HEK293 (cell line): ENCODE data around the gene TEC.

ENCODE experiments used
- CTCF ChIA-PET: fragments of 350-600 bp; formaldehyde crosslinking; extraction: SDS; loops from one replicate; lab custom pipeline; 2021; ENCODE audit warnings: antibody characterized with exemption; lab: Yijun Ruan, JAX
- POLR2A ChIA-PET: fragments of 300-600 bp; formaldehyde crosslinking; extraction: SDS; loops from one replicate; lab custom pipeline; 2020; ENCODE audit warnings: antibody characterized with exemption, inconsistent platforms; lab: Yijun Ruan, JAX
- H3K27ac ChIP-seq: fragments of 200-500 bp; sonication (Bioruptor generic); 2 replicates; pipeline ENCODE4 v1.5.1; 2014; ENCODE audit warnings: low read depth, low read length, control low read depth, inconsistent platforms; ENCODE audit errors: extremely low read depth
- H3K36me3 ChIP-seq, 2 experiments: fragments of 200-500 bp in 1 of 2; sonication (Bioruptor generic) in 1 of 2; 1 replicate in 1 of 2; 2 replicates in 1 of 2; pipeline ENCODE4 v1.5.1; 2014 to 2017; ENCODE audit warnings: inconsistent platforms in 2 of 2, low read length in 2 of 2; ENCODE audit not compliant: control insufficient read depth in 2 of 2, insufficient read depth in 1 of 2
- H3K4me1 ChIP-seq: fragments of 200-500 bp; sonication (Bioruptor generic); 2 replicates; pipeline ENCODE4 v1.5.1; 2014; ENCODE audit warnings: mild to moderate bottlenecking, low read length, inconsistent platforms; ENCODE audit not compliant: control insufficient read depth, insufficient read depth
- H3K4me3 ChIP-seq: 2 replicates; pipeline ENCODE4 v1.5.1; 2011; ENCODE audit warnings: low read depth, mild to moderate bottlenecking, control low read depth, low read length, moderate library complexity
- H3K9me3 ChIP-seq: fragments of 200-500 bp; sonication (Bioruptor generic); 2 replicates; pipeline ENCODE4 v1.5.1; 2014; ENCODE audit warnings: low read depth, low read length, inconsistent platforms; ENCODE audit not compliant: control insufficient read depth, insufficient read depth
- FEZF1 ChIP-seq: fragments of 450-650 bp; formaldehyde crosslinking; IDR thresholded peaks from 2 replicates; pipeline ENCODE4 v1.5.1; 2016; ENCODE audit warnings: missing biosample characterization, missing genetic modification characterization
- GFI1B ChIP-seq: fragments of 450-650 bp; formaldehyde crosslinking; IDR thresholded peaks from 2 replicates; pipeline ENCODE4 v1.5.1; 2016; ENCODE audit warnings: missing biosample characterization, missing genetic modification characterization
- HOXA7 ChIP-seq: sonication (generic); formaldehyde crosslinking; IDR thresholded peaks from 2 replicates; pipeline ENCODE4 v1.8.1; 2022; ENCODE audit warnings: missing genetic modification reagents, borderline replicate concordance
- KLF1 ChIP-seq: fragments of 450-650 bp; formaldehyde crosslinking; IDR thresholded peaks from 2 replicates; pipeline ENCODE4 v1.5.1; 2016; ENCODE audit warnings: missing biosample characterization, missing genetic modification characterization
- KLF8 ChIP-seq: fragments of 450-650 bp; formaldehyde crosslinking; IDR thresholded peaks from 2 replicates; pipeline ENCODE4 v1.5.1; 2016; ENCODE audit warnings: missing biosample characterization, missing genetic modification characterization
- MEIS1 ChIP-seq: sonication (generic); formaldehyde crosslinking; IDR thresholded peaks from 2 replicates; pipeline ENCODE4 v1.8.1; 2022; ENCODE audit warnings: missing genetic modification reagents, mild to moderate bottlenecking, borderline replicate concordance
- RBAK ChIP-seq: fragments of 450-650 bp; formaldehyde crosslinking; IDR thresholded peaks from 2 replicates; pipeline ENCODE4 v1.5.1; 2016; ENCODE audit warnings: missing biosample characterization, missing genetic modification characterization
- SCRT1 ChIP-seq: fragments of 450-650 bp; formaldehyde crosslinking; IDR thresholded peaks from 2 replicates; pipeline ENCODE4 v1.5.1; 2016; ENCODE audit warnings: missing biosample characterization, missing genetic modification characterization, borderline replicate concordance
- ZBTB21 ChIP-seq: fragments of 450-650 bp; formaldehyde crosslinking; IDR thresholded peaks from 2 replicates; pipeline ENCODE4 v1.5.1; 2017; ENCODE audit warnings: missing biosample characterization, missing genetic modification characterization
- ZNF140 ChIP-seq: fragments of 450-650 bp; formaldehyde crosslinking; IDR thresholded peaks from 2 replicates; pipeline ENCODE4 v1.5.1; 2016; ENCODE audit warnings: missing biosample characterization, missing genetic modification characterization
- ZNF19 ChIP-seq: fragments of 450-650 bp; formaldehyde crosslinking; IDR thresholded peaks from 2 replicates; pipeline ENCODE4; 2016; ENCODE audit warnings: missing biosample characterization, missing genetic modification characterization, low read depth
- ZNF2 ChIP-seq: fragments of 450-650 bp; formaldehyde crosslinking; IDR thresholded peaks from 2 replicates; pipeline ENCODE4 v1.5.1; 2016; ENCODE audit warnings: missing biosample characterization, missing genetic modification characterization
- ZNF223 ChIP-seq: fragments of 450-650 bp; formaldehyde crosslinking; IDR thresholded peaks from 2 replicates; pipeline ENCODE4 v1.5.1; 2016; ENCODE audit warnings: missing biosample characterization, missing genetic modification characterization
- ZNF292 ChIP-seq: fragments of 450-650 bp; formaldehyde crosslinking; IDR thresholded peaks from 2 replicates; pipeline ENCODE4 v1.5.1; 2016; ENCODE audit warnings: low read depth, missing biosample characterization, missing genetic modification characterization, borderline replicate concordance
- ZNF354C ChIP-seq: fragments of 450-650 bp; formaldehyde crosslinking; IDR thresholded peaks from 2 replicates; pipeline ENCODE4 v1.5.1; 2016; ENCODE audit warnings: missing biosample characterization, missing genetic modification characterization, low read depth, borderline replicate concordance
- ZNF394 ChIP-seq: fragments of 450-650 bp; formaldehyde crosslinking; IDR thresholded peaks from 2 replicates; pipeline ENCODE4 v1.5.1; 2016; ENCODE audit warnings: missing biosample characterization, missing genetic modification characterization, mild to moderate bottlenecking, moderate library complexity, borderline replicate concordance
- ZNF610 ChIP-seq: fragments of 450-650 bp; formaldehyde crosslinking; IDR thresholded peaks from 2 replicates; pipeline ENCODE4 v1.5.1; 2016; ENCODE audit warnings: missing biosample characterization, missing genetic modification characterization, borderline replicate concordance
- ZNF654 ChIP-seq: fragments of 450-650 bp; formaldehyde crosslinking; IDR thresholded peaks from 2 replicates; pipeline ENCODE4 v1.5.1; 2016; ENCODE audit warnings: low read depth, missing biosample characterization, missing genetic modification characterization
- ZNF837 ChIP-seq: fragments of 450-650 bp; formaldehyde crosslinking; IDR thresholded peaks from 2 replicates; pipeline ENCODE4 v1.5.1; 2016; ENCODE audit warnings: missing biosample characterization, missing genetic modification characterization
- ZSCAN30 ChIP-seq: fragments of 450-650 bp; IDR thresholded peaks from 2 replicates; pipeline ENCODE4 v1.5.1; 2018; ENCODE audit warnings: missing biosample characterization, mild to moderate bottlenecking, missing genetic modification characterization, moderate library complexity
- TF ChIP-seq, protein P1 (sequence below): fragments of 450-650 bp; formaldehyde crosslinking; IDR thresholded peaks from 2 replicates; pipeline ENCODE4 v1.5.0; 2017; ENCODE audit warnings: missing biosample characterization, missing genetic modification characterization, borderline replicate concordance
- TF ChIP-seq, protein P2 (sequence below): fragments of 450-650 bp; formaldehyde crosslinking; IDR thresholded peaks from 2 replicates; pipeline ENCODE4 v1.5.1; 2016; ENCODE audit warnings: missing biosample characterization, missing genetic modification characterization
- TF ChIP-seq, protein P3 (sequence below): fragments of 450-650 bp; IDR thresholded peaks from 2 replicates; pipeline ENCODE4 v1.5.1; 2018; ENCODE audit warnings: missing biosample characterization, mild to moderate bottlenecking, missing genetic modification characterization
- TF ChIP-seq, protein P4 (sequence below): fragments of 450-650 bp; formaldehyde crosslinking; IDR thresholded peaks from 2 replicates; pipeline ENCODE4 v1.5.1; 2016; ENCODE audit warnings: missing biosample characterization, missing genetic modification characterization, borderline replicate concordance
- TF ChIP-seq, protein P5 (sequence below): fragments of 450-650 bp; formaldehyde crosslinking; IDR thresholded peaks from 2 replicates; pipeline ENCODE4 v1.5.1; 2016; ENCODE audit warnings: missing biosample characterization, missing genetic modification characterization, borderline replicate concordance

Gene TEC

DNA sequence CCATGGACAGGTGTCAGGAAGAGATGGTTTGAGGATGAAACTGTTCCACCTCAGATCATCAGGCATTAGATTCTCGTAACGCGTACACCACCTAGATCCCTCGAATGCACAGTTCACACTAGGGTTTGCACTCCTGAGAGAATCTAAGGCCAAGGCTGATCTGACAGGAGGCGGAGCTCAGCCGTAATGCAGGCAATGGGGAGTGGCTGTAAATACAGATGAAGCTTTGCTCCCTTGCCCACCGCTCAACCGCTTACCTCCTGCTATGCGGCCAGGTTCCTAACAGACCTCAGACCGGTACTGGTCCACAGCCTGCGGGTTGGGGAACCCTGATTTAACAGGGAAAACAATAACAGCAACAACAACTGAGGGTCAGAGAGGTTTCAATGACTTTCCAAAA lies 2.0 kb upstream of the TEC start:
- CTCF ChIA-PET = no interaction called here
- TF ChIP-seq, protein P1, sequence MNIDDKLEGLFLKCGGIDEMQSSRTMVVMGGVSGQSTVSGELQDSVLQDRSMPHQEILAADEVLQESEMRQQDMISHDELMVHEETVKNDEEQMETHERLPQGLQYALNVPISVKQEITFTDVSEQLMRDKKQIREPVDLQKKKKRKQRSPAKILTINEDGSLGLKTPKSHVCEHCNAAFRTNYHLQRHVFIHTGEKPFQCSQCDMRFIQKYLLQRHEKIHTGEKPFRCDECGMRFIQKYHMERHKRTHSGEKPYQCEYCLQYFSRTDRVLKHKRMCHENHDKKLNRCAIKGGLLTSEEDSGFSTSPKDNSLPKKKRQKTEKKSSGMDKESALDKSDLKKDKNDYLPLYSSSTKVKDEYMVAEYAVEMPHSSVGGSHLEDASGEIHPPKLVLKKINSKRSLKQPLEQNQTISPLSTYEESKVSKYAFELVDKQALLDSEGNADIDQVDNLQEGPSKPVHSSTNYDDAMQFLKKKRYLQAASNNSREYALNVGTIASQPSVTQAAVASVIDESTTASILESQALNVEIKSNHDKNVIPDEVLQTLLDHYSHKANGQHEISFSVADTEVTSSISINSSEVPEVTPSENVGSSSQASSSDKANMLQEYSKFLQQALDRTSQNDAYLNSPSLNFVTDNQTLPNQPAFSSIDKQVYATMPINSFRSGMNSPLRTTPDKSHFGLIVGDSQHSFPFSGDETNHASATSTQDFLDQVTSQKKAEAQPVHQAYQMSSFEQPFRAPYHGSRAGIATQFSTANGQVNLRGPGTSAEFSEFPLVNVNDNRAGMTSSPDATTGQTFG (tag by site-specific recombination) = no peak
- TF ChIP-seq ZNF2 (no peak), ZNF292 (tag by site-specific recombination) (no peak), ZNF19 (tag by site-specific recombination) (no peak), RBAK (tag by site-specific recombination) (no peak), ZNF354C (no peak), ZNF610 (no peak), MEIS1 (no peak)
- TF ChIP-seq, protein P2, sequence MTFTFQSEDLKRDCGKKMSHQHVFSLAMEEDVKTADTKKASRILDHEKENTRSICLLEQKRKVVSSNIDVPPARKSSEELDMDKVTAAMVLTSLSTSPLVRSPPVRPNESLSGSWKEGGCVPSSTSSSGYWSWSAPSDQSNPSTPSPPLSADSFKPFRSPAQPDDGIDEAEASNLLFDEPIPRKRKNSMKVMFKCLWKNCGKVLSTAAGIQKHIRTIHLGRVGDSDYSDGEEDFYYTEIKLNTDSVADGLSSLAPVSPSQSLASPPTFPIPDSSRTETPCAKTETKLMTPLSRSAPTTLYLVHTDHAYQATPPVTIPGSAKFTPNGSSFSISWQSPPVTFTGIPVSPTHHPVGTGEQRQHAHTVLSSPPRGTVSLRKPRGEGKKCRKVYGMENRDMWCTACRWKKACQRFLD (tag by site-specific recombination) = no peak
- POLR2A ChIA-PET = no interaction called here
- Histone ChIP-seq H3K4me1 (no peaks in the 10 kb centered on the region), H3K27ac (no peak overlapping the region), H3K36me3 (no peaks in the 10 kb centered on the region), H3K9me3 (no peaks in the 10 kb centered on the region), H3K4me3 (no peak overlapping the region)

DNA sequence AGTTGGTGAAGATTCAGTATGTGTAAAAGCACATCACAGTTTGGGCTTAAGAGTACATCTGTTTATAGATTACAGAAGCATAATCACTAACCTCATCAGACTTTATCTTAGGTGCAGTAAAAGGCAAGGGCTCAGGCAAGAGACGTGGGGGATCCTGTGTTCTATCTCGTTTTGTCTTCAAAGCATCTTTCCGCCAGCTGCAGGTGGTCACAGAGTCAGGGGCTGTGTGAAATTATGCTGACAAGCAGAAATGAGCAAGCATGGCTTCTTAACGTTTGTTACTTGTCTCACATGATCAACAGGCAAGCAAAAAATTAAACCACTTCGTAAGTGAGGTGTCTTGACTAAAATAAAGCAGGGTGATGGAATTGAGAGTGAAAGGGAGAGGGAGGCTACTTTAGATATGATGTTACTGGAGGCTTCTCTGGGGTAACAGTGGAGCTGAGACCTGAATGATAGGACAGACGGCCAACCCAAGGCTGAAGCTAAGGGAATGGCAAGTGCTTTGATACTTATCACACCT lies 1.4 kb upstream of the TEC start:
- POLR2A ChIA-PET = no interaction called here
- Histone ChIP-seq H3K27ac (no peak overlapping the region), H3K36me3 (no peaks in the 10 kb centered on the region), H3K4me3 (no peak overlapping the region), H3K9me3 (no peaks in the 10 kb centered on the region), H3K4me1 (no peaks in the 10 kb centered on the region)
- CTCF ChIA-PET = no interaction called here
- no peak for TF ChIP-seq ZNF394 (tag by site-specific recombination)
- no peak for TF ChIP-seq SCRT1
- TF ChIP-seq KLF1 (tag by site-specific recombination) = no peak
- TF ChIP-seq, protein P3, sequence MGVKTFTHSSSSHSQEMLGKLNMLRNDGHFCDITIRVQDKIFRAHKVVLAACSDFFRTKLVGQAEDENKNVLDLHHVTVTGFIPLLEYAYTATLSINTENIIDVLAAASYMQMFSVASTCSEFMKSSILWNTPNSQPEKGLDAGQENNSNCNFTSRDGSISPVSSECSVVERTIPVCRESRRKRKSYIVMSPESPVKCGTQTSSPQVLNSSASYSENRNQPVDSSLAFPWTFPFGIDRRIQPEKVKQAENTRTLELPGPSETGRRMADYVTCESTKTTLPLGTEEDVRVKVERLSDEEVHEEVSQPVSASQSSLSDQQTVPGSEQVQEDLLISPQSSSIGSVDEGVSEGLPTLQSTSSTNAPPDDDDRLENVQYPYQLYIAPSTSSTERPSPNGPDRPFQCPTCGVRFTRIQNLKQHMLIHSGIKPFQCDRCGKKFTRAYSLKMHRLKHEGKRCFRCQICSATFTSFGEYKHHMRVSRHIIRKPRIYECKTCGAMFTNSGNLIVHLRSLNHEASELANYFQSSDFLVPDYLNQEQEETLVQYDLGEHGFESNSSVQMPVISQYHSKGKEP (tag by site-specific recombination) = no peak
- TF ChIP-seq, protein P4, sequence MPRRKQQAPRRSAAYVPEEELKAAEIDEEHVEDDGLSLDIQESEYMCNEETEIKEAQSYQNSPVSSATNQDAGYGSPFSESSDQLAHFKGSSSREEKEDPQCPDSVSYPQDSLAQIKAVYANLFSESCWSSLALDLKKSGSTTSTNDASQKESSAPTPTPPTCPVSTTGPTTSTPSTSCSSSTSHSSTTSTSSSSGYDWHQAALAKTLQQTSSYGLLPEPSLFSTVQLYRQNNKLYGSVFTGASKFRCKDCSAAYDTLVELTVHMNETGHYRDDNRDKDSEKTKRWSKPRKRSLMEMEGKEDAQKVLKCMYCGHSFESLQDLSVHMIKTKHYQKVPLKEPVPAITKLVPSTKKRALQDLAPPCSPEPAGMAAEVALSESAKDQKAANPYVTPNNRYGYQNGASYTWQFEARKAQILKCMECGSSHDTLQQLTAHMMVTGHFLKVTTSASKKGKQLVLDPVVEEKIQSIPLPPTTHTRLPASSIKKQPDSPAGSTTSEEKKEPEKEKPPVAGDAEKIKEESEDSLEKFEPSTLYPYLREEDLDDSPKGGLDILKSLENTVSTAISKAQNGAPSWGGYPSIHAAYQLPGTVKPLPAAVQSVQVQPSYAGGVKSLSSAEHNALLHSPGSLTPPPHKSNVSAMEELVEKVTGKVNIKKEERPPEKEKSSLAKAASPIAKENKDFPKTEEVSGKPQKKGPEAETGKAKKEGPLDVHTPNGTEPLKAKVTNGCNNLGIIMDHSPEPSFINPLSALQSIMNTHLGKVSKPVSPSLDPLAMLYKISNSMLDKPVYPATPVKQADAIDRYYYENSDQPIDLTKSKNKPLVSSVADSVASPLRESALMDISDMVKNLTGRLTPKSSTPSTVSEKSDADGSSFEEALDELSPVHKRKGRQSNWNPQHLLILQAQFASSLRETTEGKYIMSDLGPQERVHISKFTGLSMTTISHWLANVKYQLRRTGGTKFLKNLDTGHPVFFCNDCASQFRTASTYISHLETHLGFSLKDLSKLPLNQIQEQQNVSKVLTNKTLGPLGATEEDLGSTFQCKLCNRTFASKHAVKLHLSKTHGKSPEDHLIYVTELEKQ = no peak
- no peak for TF ChIP-seq KLF8 (tag by site-specific recombination)
- TF ChIP-seq, protein P5, sequence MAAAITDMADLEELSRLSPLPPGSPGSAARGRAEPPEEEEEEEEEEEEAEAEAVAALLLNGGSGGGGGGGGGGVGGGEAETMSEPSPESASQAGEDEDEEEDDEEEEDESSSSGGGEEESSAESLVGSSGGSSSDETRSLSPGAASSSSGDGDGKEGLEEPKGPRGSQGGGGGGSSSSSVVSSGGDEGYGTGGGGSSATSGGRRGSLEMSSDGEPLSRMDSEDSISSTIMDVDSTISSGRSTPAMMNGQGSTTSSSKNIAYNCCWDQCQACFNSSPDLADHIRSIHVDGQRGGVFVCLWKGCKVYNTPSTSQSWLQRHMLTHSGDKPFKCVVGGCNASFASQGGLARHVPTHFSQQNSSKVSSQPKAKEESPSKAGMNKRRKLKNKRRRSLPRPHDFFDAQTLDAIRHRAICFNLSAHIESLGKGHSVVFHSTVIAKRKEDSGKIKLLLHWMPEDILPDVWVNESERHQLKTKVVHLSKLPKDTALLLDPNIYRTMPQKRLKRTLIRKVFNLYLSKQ (tag by site-specific recombination) = no peak
- no peak for TF ChIP-seq ZNF223 (tag by site-specific recombination)
- TF ChIP-seq, protein P2 (tag by site-specific recombination) = no peak
- TF ChIP-seq ZNF837 (tag by site-specific recombination) = no peak
- TF ChIP-seq ZNF140 (tag by site-specific recombination) = no peak
- TF ChIP-seq FEZF1 (tag by site-specific recombination) = no peak
- no peak for TF ChIP-seq HOXA7
- TF ChIP-seq ZBTB21 (tag by site-specific recombination) = no peak
- no peak for TF ChIP-seq GFI1B (tag by site-specific recombination)
- TF ChIP-seq ZNF654 (tag by site-specific recombination) = no peak
- no peak for TF ChIP-seq ZSCAN30
